Activated gamma-delta T cell (primary cell): Measurements from ENCODE around the gene FRK.
"Not testable (repeated sequence)": the region's sequence is repeated elsewhere in the genome, so short reads cannot be mapped to it uniquely, and the experiment has no call there.

Experiments used
- DNase-seq: peaks from one replicate; lab custom pipeline; 2025; lab: John Stamatoyannopoulos, UW

The FRK gene

GRCh38 chr6:115890238-115890637 lies 170.5 kb downstream of the FRK start:
- DNase-seq = no peak

GRCh38 chr6:115888687-115889470 lies 171.8 kb downstream of the FRK start:
- not testable (repeated sequence) for DNase-seq

GRCh38 chr6:115887891-115888290 lies 172.8 kb downstream of the FRK start:
- DNase-seq = no peak

DNA sequence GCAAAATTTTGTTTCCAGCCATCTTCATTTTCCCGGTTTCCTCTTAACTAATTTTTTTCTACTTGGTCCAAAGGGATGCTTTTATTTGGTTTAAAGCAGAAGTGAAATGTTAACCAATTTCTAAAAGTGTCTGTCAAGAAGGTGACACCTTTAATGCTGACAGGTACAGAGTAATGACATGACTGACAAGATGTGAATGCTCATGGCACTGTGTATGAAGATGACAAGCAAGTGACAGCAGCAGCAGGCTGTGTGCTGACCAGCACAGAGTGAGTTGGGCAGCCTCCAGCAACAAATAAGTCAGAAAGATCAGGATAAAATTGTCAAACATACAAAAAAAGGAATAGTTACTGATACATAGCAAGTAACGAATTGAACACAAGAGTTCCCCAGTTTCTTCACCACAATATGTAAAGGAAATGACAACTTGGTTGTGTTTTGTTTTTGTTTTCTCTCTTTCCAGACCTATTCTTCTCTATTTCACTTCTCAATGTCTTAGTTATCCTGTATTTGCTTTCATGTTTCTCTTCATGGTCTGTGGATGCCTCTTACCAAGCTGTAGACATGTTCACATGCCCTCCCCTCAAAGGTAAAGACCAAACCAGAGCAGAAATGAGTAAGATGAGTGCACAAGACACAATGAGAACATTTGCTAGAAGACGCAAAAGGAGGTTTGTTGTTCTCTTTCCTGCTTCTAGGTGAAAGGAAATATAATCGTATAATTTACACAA lies 174.9 kb downstream of the FRK start:
- no peak for DNase-seq

GRCh38 chr6:115882771-115883170 lies 177.9 kb downstream of the FRK start:
- DNase-seq = no peak

DNA sequence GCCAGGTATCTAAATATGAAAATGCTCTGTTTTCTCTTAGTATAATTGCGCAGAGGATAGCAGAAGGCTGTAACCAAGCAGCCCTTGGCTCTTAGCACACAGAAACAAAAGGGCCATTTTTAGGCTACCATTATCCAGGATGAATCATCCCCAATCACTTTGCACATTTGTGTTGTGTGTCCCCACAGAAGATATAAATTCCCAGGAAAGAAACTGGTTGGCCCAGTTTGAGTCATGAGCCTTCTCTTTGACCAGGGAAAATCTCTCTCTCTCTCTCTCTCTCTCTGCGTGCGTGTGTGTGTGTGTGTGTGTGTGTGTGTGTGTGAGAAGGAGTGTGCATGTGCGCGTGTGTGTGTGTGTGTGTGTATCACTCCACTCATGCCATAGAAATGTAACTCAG lies 178.5 kb downstream of the FRK start:
- no peak for DNase-seq
